GM23338 (cell line): ENCODE data around the gene OSBPL7. TPM values are rescaled to one million over a fixed set of nuclear protein-coding genes. Genes with fewer than 3 reads are reported as not detected.

ENCODE experiments used
- ATAC-seq: fragments of 200-7000 bp; cut with Tn5 transposase; 3 replicates; pipeline ENCODE4 v1.9.1; 2020
- DNase-seq: peaks from one replicate; pipeline ENCODE4 v3.0.0-alpha.2; 2015; ENCODE audit warnings: low spot score
- H2AFZ ChIP-seq: fragments of 200-600 bp; sonication (generic); 2 replicates; pipeline ENCODE4 v1.8.0; 2016; ENCODE audit warnings: antibody characterized with exemption, mild to moderate bottlenecking, moderate library complexity
- H3F3A ChIP-seq: fragments of 200-600 bp; sonication (generic); replicated peaks from 2 replicates; pipeline ENCODE4 v1.8.0; 2017; ENCODE audit warnings: antibody characterized with exemption, mixed run types, low read depth
- H3K27ac ChIP-seq: fragments of 200-600 bp; sonication (generic); 2 replicates; pipeline ENCODE4 v1.6.1; 2016; ENCODE audit warnings: low read depth
- H3K27me3 ChIP-seq: fragments of 200-600 bp; sonication (generic); 2 replicates; pipeline ENCODE4 v1.8.0; 2016; ENCODE audit warnings: mild to moderate bottlenecking, mixed run types, moderate library complexity; ENCODE audit not compliant: insufficient read depth
- H3K36me3 ChIP-seq: fragments of 200-600 bp; sonication (generic); 2 replicates; pipeline ENCODE4 v1.8.0; 2016; ENCODE audit warnings: mild to moderate bottlenecking; ENCODE audit not compliant: insufficient read depth
- H3K4me1 ChIP-seq: fragments of 200-600 bp; sonication (generic); 2 replicates; pipeline ENCODE4 v1.8.0; 2016; ENCODE audit warnings: mild to moderate bottlenecking, moderate library complexity; ENCODE audit not compliant: insufficient read depth
- H3K4me2 ChIP-seq: fragments of 200-600 bp; sonication (generic); 2 replicates; pipeline ENCODE4 v1.7.1; 2017; ENCODE audit warnings: mixed run types
- H3K4me3 ChIP-seq: fragments of 200-600 bp; sonication (generic); 2 replicates; pipeline ENCODE4 v1.6.1; 2016; ENCODE audit warnings: mixed run types
- H3K79me2 ChIP-seq: fragments of 200-600 bp; sonication (generic); replicated peaks from 2 replicates; pipeline ENCODE4 v1.8.0; 2017; ENCODE audit warnings: mild to moderate bottlenecking; ENCODE audit not compliant: insufficient read depth
- H3K9me2 ChIP-seq: fragments of 200-600 bp; sonication (generic); 2 replicates; pipeline ENCODE4 v1.8.0; 2017; ENCODE audit not compliant: insufficient read depth
- H4K20me1 ChIP-seq: fragments of 200-600 bp; sonication (generic); replicated peaks from 2 replicates; pipeline ENCODE4 v1.8.0; 2017; ENCODE audit warnings: mild to moderate bottlenecking; ENCODE audit not compliant: insufficient read depth
- H3K27ac Mint-ChIP-seq: 2 replicates; pipeline ENCODE4 v1.8.0; 2020; ENCODE audit warnings: inconsistent platforms, mild to moderate bottlenecking, moderate library complexity, mixed read lengths
- H3K27me3 Mint-ChIP-seq: 3 replicates; pipeline ENCODE4 v1.8.0; 2022; ENCODE audit warnings: low read depth, mild to moderate bottlenecking, moderate library complexity, mixed read lengths, inconsistent platforms; ENCODE audit not compliant: insufficient read depth, poor library complexity
- H3K36me3 Mint-ChIP-seq: 3 replicates; pipeline ENCODE4 v1.8.0; 2021; ENCODE audit warnings: low read depth, mild to moderate bottlenecking, inconsistent platforms, moderate library complexity, mixed read lengths
- H3K4me1 Mint-ChIP-seq: 3 replicates; pipeline ENCODE4 v1.8.0; 2020; ENCODE audit warnings: mild to moderate bottlenecking, inconsistent platforms, mixed read lengths
- H3K4me3 Mint-ChIP-seq: 3 replicates; pipeline ENCODE4 v1.8.0; 2021; ENCODE audit warnings: moderate library complexity, mild to moderate bottlenecking, inconsistent platforms, mixed read lengths
- H3K9me3 Mint-ChIP-seq: 3 replicates; pipeline ENCODE4 v1.8.0; 2020; ENCODE audit warnings: moderate library complexity, mild to moderate bottlenecking, inconsistent platforms, mixed read lengths
- CREB1 ChIP-seq: fragments of 250-450 bp; sonication (Bioruptor Pico); IDR thresholded peaks from 2 replicates; pipeline ENCODE4 v1.5.0; 2020; ENCODE audit warnings: low read depth, mild to moderate bottlenecking, moderate library complexity
- EZH2phosphoT487 ChIP-seq: fragments of 200-600 bp; sonication (generic); IDR thresholded peaks from one replicate; pipeline ENCODE4 v1.8.1; 2018; ENCODE audit warnings: antibody characterized with exemption; ENCODE audit not compliant: unreplicated experiment
- NANOG ChIP-seq: IDR thresholded peaks from 2 replicates; pipeline ENCODE4 v1.6.1; 2016; ENCODE audit warnings: antibody characterized with exemption, borderline replicate concordance
- ZNF114 ChIP-seq: fragments of 250-450 bp; sonication (Bioruptor Pico); IDR thresholded peaks from 2 replicates; pipeline ENCODE4 v1.5.0; 2020; ENCODE audit warnings: mild to moderate bottlenecking, moderate library complexity
- ZNF331 ChIP-seq: fragments of 250-450 bp; sonication (Bioruptor Pico); IDR thresholded peaks from 2 replicates; pipeline ENCODE4 v1.5.0; 2020; ENCODE audit warnings: low read depth, mild to moderate bottlenecking, moderate library complexity
- polyA plus RNA-seq: library from polyadenylated mRNA; unstranded; fragments of >200 nt; fragmentation: Nextera tagmentation; extraction: Ambion mirVana; gene quantifications from 2 replicates; pipeline ENCODE4 v1.2.1, GENCODE V29; 2016
- total RNA-seq: library from RNA; depleted of rRNA; stranded (reverse); fragments of >200 nt; shearing (Covaris generic); gene quantifications from 2 replicates; pipeline ENCODE4 v1.2.3, GENCODE V29; 2014
- TF ChIP-seq, protein P1 (sequence below), 2 experiments: fragments of 200-600 bp in 1 of 2; sonication (generic) in 1 of 2; conservative IDR thresholded peaks; 2 replicates each; pipeline versions ENCODE4 v1.5.1 to v1.6.1; 2016 to 2017; ENCODE audit warnings: antibody characterized with exemption in 2 of 2, low read depth in 2 of 2, mild to moderate bottlenecking in 2 of 2, moderate library complexity in 1 of 2
- TF ChIP-seq, protein P2 (sequence below): fragments of 250-450 bp; sonication (Bioruptor Pico); IDR thresholded peaks from 2 replicates; pipeline ENCODE4 v1.5.0; 2020; ENCODE audit warnings: mild to moderate bottlenecking, moderate library complexity

Gene OSBPL7
- total and polyA plus RNA-seq, 2 experiments from 2014 or later: 3.4 to 8.1 TPM

DNA sequence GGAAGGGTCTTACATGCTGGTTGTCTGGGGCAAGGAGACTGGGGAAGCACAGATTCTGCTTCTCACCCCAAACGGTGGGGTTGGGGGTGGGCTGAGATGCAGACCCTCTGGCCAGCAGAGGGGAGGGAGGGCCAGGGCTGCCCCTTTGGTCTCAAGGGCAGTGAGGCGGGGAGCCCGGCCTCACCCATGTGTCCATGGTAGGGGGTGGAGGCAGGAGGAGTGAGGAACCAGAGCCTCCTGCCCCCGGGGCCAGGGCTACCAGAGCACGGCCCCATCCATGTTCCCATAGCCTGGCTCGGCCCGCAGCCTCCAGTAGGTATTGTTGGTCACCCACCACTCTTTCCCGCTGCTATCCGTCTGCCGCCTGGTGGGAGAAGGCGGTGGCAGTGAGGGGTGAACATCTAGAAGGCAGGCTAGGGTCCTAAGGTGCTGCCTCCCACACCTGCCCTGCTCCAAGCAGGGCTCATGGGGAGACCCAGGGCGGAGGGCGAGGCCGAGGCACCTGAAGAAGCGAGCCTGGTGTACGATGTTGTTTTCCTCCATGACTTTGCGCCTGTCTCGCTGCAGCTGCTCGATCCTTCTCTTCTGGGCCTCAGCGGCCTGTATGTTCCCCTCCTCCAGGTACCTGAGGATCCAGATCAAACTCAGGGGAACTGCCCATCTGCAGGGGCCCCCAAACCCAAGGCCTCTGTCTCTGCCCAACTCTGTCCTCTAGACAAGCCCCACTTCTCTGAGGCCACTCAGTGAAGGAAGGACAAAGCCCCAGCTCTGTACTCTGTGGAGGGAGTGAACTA lies 13.4 kb downstream of the OSBPL7 start:
- Histone ChIP-seq H3K27me3 (no peaks in the 10 kb centered on the region), H3K4me2 (no peak overlapping the region), H3K4me1 (no peaks in the 10 kb centered on the region), H3F3A (no peaks in the 10 kb centered on the region), H3K36me3 (no peaks in the 10 kb centered on the region), H2AFZ (no peak overlapping the region), H3K27ac (no peak overlapping the region), H3K9me2 (no peaks in the 10 kb centered on the region), H4K20me1 (no peaks in the 10 kb centered on the region), H3K4me3 (no peak overlapping the region), H3K79me2 (no peaks in the 10 kb centered on the region)
- no peak overlapping the region for H3K4me3 Mint-ChIP-seq
- peaks cover 5% of the 10 kb centered on the region; the same call in 1 of the 3 replicates for H3K36me3 Mint-ChIP-seq
- H3K27me3 Mint-ChIP-seq: peaks cover 9% of the 10 kb centered on the region
- TF ChIP-seq ZNF114 (CRISPR knock-in tag): no peak
- no peak for TF ChIP-seq CREB1 (CRISPR knock-in tag)
- no peaks in the 10 kb centered on the region; the same call in 2 of the 3 replicates for H3K9me3 Mint-ChIP-seq
- peaks cover 7% of the 10 kb centered on the region; the same call in 2 of the 3 replicates for H3K4me1 Mint-ChIP-seq
- DNase-seq (no peak), ATAC-seq (no peak)
- no peak overlapping the region for H3K27ac Mint-ChIP-seq

DNA sequence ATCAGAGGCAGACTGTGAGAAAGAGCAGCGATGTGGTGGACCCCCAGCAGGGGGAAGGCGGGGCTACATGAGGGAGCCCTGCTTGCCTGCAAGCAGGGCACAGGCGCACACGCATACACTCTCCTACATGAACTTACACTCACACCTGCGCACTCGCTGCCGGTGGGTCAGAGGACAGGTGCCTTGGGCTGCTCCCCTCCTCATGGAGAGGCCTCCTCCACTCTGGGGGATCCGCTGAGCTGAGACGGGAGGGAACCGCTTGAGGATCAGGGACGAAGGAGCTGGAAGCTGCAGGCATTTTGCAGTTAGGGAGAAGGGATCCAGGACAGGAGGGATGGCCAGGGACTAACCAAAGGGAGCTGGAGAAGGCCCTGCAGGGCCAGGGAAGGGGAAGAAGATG lies 14.2 kb downstream of the OSBPL7 start:
- peaks cover 7% of the 10 kb centered on the region; the same call in 2 of the 3 replicates for H3K4me1 Mint-ChIP-seq
- peaks cover 8% of the 10 kb centered on the region for H3K27me3 Mint-ChIP-seq
- Histone ChIP-seq H3K4me2 (no peak overlapping the region), H3K4me3 (no peak overlapping the region), H3K79me2 (no peaks in the 10 kb centered on the region), H3K27ac (no peak overlapping the region), H3K36me3 (no peaks in the 10 kb centered on the region), H2AFZ (no peak overlapping the region), H3K9me2 (no peaks in the 10 kb centered on the region), H3K4me1 (no peaks in the 10 kb centered on the region), H3K27me3 (no peaks in the 10 kb centered on the region), H4K20me1 (no peaks in the 10 kb centered on the region), H3F3A (no peaks in the 10 kb centered on the region)
- no peaks in the 10 kb centered on the region; the same call in 2 of the 3 replicates for H3K9me3 Mint-ChIP-seq
- H3K36me3 Mint-ChIP-seq: peaks cover 5% of the 10 kb centered on the region; the same call in 1 of the 3 replicates
- DNase-seq (no peak), ATAC-seq (no peak)
- no peak overlapping the region for H3K4me3 Mint-ChIP-seq
- no peak overlapping the region for H3K27ac Mint-ChIP-seq
- TF ChIP-seq EZH2phosphoT487: no peak
- TF ChIP-seq, protein P1, sequence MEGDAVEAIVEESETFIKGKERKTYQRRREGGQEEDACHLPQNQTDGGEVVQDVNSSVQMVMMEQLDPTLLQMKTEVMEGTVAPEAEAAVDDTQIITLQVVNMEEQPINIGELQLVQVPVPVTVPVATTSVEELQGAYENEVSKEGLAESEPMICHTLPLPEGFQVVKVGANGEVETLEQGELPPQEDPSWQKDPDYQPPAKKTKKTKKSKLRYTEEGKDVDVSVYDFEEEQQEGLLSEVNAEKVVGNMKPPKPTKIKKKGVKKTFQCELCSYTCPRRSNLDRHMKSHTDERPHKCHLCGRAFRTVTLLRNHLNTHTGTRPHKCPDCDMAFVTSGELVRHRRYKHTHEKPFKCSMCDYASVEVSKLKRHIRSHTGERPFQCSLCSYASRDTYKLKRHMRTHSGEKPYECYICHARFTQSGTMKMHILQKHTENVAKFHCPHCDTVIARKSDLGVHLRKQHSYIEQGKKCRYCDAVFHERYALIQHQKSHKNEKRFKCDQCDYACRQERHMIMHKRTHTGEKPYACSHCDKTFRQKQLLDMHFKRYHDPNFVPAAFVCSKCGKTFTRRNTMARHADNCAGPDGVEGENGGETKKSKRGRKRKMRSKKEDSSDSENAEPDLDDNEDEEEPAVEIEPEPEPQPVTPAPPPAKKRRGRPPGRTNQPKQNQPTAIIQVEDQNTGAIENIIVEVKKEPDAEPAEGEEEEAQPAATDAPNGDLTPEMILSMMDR (conservative IDR thresholded peaks at IDR 0.05; ENCODE audit: low read depth in 2 of 2): no peak
- TF ChIP-seq NANOG: no peak
- no peak for TF ChIP-seq ZNF331
- TF ChIP-seq, protein P2, sequence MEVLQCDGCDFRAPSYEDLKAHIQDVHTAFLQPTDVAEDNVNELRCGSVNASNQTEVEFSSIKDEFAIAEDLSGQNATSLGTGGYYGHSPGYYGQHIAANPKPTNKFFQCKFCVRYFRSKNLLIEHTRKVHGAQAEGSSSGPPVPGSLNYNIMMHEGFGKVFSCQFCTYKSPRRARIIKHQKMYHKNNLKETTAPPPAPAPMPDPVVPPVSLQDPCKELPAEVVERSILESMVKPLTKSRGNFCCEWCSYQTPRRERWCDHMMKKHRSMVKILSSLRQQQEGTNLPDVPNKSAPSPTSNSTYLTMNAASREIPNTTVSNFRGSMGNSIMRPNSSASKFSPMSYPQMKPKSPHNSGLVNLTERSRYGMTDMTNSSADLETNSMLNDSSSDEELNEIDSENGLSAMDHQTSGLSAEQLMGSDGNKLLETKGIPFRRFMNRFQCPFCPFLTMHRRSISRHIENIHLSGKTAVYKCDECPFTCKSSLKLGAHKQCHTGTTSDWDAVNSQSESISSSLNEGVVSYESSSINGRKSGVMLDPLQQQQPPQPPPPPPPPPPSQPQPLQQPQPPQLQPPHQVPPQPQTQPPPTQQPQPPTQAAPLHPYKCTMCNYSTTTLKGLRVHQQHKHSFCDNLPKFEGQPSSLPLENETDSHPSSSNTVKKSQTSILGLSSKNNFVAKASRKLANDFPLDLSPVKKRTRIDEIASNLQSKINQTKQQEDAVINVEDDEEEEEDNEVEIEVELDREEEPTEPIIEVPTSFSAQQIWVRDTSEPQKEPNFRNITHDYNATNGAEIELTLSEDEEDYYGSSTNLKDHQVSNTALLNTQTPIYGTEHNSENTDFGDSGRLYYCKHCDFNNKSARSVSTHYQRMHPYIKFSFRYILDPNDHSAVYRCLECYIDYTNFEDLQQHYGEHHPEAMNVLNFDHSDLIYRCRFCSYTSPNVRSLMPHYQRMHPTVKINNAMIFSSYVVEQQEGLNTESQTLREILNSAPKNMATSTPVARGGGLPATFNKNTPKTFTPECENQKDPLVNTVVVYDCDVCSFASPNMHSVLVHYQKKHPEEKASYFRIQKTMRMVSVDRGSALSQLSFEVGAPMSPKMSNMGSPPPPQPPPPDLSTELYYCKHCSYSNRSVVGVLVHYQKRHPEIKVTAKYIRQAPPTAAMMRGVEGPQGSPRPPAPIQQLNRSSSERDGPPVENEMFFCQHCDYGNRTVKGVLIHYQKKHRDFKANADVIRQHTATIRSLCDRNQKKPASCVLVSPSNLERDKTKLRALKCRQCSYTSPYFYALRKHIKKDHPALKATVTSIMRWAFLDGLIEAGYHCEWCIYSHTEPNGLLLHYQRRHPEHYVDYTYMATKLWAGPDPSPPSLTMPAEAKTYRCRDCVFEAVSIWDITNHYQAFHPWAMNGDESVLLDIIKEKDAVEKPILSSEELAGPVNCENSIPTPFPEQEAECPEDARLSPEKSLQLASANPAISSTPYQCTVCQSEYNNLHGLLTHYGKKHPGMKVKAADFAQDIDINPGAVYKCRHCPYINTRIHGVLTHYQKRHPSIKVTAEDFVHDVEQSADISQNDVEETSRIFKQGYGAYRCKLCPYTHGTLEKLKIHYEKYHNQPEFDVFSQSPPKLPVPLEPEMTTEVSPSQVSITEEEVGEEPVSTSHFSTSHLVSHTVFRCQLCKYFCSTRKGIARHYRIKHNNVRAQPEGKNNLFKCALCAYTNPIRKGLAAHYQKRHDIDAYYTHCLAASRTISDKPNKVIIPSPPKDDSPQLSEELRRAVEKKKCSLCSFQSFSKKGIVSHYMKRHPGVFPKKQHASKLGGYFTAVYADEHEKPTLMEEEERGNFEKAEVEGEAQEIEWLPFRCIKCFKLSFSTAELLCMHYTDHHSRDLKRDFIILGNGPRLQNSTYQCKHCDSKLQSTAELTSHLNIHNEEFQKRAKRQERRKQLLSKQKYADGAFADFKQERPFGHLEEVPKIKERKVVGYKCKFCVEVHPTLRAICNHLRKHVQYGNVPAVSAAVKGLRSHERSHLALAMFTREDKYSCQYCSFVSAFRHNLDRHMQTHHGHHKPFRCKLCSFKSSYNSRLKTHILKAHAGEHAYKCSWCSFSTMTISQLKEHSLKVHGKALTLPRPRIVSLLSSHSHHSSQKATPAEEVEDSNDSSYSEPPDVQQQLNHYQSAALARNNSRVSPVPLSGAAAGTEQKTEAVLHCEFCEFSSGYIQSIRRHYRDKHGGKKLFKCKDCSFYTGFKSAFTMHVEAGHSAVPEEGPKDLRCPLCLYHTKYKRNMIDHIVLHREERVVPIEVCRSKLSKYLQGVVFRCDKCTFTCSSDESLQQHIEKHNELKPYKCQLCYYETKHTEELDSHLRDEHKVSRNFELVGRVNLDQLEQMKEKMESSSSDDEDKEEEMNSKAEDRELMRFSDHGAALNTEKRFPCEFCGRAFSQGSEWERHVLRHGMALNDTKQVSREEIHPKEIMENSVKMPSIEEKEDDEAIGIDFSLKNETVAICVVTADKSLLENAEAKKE (CRISPR knock-in tag): no peak
